HG03439 (cell line): Measurements from ENCODE around the gene FKBP6.
"Not testable (repeated sequence)": the region's sequence is repeated elsewhere in the genome, so short reads cannot be mapped to it uniquely, and the experiment has no call there.

Source experiments
- ATAC-seq: cut with Tn5 transposase; IDR thresholded peaks from one replicate; pipeline ENCODE4 v1.9.1; 2021; ENCODE audit warnings: mild to moderate bottlenecking, moderate library complexity; ENCODE audit not compliant: unreplicated experiment

FKBP6 gene

GRCh38 chr7:73323434-73324080, 4.4 kb upstream of the FKBP6 start:
- ATAC-seq = not testable (repeated sequence)

DNA sequence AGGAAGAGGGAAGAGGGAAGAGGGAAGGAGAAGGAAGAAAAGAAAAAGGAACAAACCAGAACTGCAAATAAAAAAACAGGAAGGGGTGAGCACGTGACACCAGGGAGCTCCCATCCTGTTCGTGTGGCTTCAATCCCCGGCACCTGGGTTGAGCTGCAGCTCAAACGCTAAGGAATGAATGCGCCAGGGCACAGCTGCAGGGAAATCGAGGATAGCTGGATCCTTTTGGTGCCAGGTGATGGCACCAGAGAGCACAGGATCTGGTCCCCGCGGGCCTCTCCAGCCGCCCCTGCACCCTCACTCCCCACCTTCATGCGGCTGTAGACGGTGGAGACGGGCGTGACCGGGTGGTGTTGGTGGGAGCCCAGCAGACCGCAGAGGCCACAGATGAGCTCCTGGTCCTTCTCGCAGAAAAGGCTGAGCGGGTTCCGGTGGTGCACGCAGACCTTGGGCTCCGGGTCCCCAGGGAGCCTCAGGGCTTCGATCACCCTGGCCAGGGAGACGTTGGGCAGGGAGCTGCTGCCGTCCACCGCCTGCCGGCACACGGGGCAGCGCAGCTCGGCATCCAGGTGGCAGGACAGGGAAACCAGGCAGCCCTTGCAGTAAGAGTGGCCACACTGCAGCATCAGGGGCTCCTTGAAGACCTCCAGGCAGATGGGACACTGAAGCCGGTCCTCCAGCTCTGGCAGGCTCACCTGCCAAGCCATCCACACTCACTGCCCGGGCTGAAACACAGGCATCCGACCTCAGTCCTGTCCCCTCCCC, 3.7 kb upstream of the FKBP6 start:
- not testable (repeated sequence) for ATAC-seq

- not testable (repeated sequence) for ATAC-seq
Observed at GRCh38 chr7:73325424-73325823, 2.5 kb upstream of the FKBP6 start.

GRCh38 chr7:73327449-73327848, 512 bp upstream of the FKBP6 start:
- not testable (repeated sequence) for ATAC-seq

GRCh38 chr7:73328696-73329095, 735 bp downstream of the FKBP6 start:
- ATAC-seq = no peak

- no peak for ATAC-seq
Observed at GRCh38 chr7:73329861-73330581, 2.1 kb downstream of the FKBP6 start.

- no peak for ATAC-seq
Observed at GRCh38 chr7:73330772-73331171, 2.8 kb downstream of the FKBP6 start.

- no peak for ATAC-seq
Observed at GRCh38 chr7:73332447-73332846, 4.5 kb downstream of the FKBP6 start.

- ATAC-seq = no peak
Observed at GRCh38 chr7:73338321-73338720, 10.4 kb downstream of the FKBP6 start.

DNA sequence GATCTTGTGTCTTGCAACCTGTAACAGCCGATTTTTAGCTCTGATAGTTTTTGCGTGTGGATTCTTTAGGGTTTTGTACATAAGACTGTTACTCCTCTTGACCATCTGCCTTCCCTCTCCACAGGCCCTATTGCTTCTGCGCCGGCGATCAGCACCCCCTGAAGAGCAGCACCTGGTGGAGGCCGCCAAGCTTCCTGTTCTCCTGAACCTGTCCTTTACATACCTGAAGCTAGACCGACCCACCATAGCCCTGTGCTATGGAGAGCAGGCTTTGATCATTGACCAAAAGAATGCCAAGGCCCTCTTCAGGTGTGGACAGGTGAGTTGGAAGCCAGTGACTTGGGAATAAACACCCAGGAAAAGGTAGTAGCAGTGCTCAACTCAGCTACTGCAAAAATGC, 12.6 kb downstream of the FKBP6 start:
- ATAC-seq = no peak

- ATAC-seq = no peak
Observed at GRCh38 chr7:73341877-73342276, 13.9 kb downstream of the FKBP6 start.

GRCh38 chr7:73342645-73343044, 14.7 kb downstream of the FKBP6 start:
- ATAC-seq = no peak

DNA sequence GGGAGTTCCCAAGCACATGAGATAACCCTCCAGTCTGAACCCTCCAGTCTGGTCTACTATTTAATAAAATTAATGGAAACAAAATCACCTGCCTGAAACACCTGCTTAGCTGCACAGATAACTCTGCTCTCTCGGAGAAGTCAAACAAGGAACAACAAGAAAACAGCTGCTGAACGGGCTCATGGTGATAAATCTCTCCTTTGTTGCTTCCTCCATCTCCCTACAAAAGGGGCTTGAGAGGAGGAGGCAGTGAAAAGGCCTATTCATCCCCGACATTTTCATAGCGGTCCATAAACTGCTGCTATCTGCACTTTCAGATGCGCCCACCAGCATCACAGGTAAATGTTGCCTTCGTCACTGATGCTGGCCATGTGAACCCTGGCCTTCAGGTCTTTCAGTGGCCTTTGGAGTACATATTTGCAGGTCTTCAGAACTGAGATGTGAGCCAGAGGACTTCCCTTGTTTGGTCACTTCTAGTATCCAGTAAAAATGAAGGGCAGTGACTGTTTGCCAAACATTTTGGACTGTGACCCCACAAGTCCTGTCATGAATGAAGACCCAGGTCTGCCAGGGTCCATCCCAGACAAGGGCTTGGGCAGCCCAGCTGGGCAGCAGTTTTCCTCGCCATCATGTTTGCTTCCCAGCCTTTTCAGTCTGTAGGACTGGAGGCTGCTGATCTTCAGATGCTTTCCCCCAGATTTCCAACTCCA, 15.9 kb downstream of the FKBP6 start:
- no peak for ATAC-seq

GRCh38 chr7:73345538-73345937, 17.6 kb downstream of the FKBP6 start:
- no peak for ATAC-seq

DNA sequence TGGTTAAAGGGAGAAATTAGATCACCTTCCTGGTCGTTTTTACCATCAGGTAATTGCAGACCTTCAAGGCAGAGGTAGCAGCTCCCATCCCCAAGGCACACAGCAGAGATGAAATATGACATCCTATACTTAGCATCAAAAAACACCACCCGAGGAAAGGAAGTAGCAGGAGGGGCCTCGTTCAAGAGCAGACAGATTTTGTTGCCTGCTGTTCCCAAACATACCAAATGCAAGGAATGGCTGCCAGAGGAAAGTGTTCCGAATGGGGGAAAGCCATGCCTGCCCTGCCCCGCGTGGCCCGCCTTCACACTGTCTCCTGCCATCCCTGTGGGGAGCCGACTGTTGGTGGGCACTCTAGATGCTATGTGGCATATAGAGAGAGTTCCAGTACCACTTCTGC, 18.0 kb downstream of the FKBP6 start:
- no peak for ATAC-seq

GRCh38 chr7:73349763-73350162, 21.8 kb downstream of the FKBP6 start:
- ATAC-seq = no peak

DNA sequence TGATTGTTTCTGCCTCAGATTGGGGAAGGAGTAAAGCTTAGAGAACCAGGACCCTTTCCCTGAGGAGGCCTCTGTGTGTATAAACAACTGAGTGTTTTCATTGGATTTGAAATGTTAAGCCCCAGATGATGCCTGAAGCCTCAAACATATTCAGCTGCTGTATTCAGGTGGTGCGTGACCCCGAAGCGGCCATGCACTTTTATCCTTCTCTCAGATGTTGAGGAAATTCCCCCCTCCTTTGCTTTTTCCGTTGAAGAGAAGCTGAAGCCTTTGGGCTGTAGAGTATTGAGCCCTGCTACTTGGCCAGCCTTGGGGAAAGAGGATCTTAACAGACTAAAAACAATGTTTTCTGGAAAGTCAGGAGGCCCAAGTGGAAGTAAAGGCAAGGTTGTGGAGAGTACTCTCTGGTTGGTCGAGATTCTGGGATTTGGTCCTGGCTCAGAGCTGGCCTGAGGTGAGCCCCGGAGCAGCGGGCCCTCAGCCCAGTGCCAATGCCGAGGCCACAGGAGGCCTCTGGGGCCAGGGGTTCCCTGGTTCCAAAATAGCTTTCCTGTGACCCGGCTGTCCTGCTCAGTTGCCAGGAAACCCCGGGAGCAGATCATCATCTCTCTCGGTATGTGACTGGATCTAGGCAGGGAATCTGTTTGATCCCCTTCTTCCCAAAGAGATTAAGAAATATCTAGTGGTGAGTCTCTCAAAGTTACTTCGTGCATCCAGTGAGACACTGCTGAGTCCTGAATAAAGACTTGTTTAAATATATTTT, 22.5 kb downstream of the FKBP6 start:
- ATAC-seq = no peak

- ATAC-seq = no peak
Observed at GRCh38 chr7:73351447-73352167, 23.6 kb downstream of the FKBP6 start.

DNA sequence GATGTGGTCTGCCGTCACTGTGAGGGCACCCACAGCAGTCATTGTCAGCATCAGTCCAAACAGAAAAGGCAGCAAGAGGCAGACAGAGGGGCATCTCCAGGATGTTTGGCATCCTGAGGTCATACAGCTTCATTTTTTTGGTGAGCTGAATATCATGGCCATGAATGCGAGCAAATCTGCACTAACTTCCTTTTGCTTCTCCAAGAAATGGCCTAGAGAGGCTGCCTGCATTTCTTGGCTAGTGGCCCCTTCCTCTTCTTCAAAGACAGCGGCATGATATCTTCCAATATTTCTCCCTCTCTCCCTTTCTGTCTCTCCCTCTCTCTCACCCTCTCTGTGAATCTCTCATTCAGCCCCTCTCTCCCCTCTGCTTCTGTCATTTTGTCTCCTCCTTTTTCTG, 24.8 kb downstream of the FKBP6 start:
- no peak for ATAC-seq

GRCh38 chr7:73353243-73353642, 25.3 kb downstream of the FKBP6 start:
- no peak for ATAC-seq
